RWPE1 (cell line): ENCODE results near the gene TEX14.
A peak's percentile ranks its signal among the peaks of the same experiment; 100 is the strongest.
"Not testable (repeated sequence)": the region's sequence is repeated elsewhere in the genome, so short reads cannot be mapped to it uniquely, and the experiment has no call there.

Source experiments
- CTCF ChIA-PET: fragments of 350-600 bp; sonication (Branson Sonifier 250); formaldehyde crosslinking; extraction: SDS; loops from one replicate; lab custom pipeline; 2021; lab: Yijun Ruan, JAX
- POLR2A ChIA-PET: fragments of 400-600 bp; formaldehyde crosslinking; extraction: SDS; loops from one replicate; lab custom pipeline; 2020; ENCODE audit warnings: antibody characterized with exemption; ENCODE audit not compliant: low non-redundant PET; lab: Yijun Ruan, JAX
- DNase-seq: peaks from one replicate; pipeline ENCODE4 v3.0.0; 2012; ENCODE audit warnings: low spot score
- H3K27ac ChIP-seq: fragments of 450-650 bp; 2 replicates; pipeline ENCODE4 v1.5.1; 2017
- CTCF ChIP-seq: fragments of 450-650 bp; conservative IDR thresholded peaks from 2 replicates; pipeline ENCODE4 v1.5.1; 2017; ENCODE audit warnings: low read depth, mild to moderate bottlenecking

TEX14 gene

GRCh38 chr17:58587713-58588117 lies 104.1 kb downstream of the TEX14 start:
- H3K27ac ChIP-seq = no peak overlapping the region
- ChIA-PET POLR2A (interaction anchor here (1.1 kb wide), 1 partner anchor 105 kb away, joined by 3 read pairs; the partner anchor contains the start of gene RAD51C), CTCF (interaction anchor here (0.6 to 1.7 kb wide), 6 partner anchors 9 to 326 kb away, joined by 3 to 9 read pairs (median 4); no protein-coding TSS in a partner anchor)
- peak; percentile 97 for TF ChIP-seq CTCF
- peak; percentile 77 for DNase-seq

- POLR2A ChIA-PET = no interaction called here
- no peak for DNase-seq
- H3K27ac ChIP-seq = no peak overlapping the region
- CTCF ChIA-PET = interaction anchor here (0.5 to 0.7 kb wide), 5 partner anchors 55 to 536 kb away, joined by 3 to 4 read pairs (median 3); no protein-coding TSS in a partner anchor
- no peak for TF ChIP-seq CTCF
Observed at GRCh38 chr17:58586009-58586644, 105.7 kb downstream of the TEX14 start.

DNA sequence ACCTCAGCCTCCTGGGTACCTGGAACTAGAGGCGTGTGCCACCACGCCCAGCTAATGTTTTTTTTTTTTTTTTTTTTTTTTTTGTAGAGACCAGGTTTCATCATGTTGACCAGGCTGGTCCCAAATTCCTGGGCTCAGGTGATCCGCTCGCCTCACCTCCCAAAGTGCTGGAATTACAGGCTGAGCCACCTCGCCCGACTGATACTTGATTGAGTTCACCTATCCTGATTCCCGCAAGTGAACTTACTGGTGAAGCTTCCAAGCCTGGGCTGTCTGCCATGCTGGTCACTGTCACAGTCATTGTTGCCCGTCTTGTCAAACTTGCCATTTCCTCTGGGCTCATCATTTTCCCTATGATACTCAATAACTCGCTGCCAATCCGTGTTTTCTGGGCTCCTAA lies 106.3 kb downstream of the TEX14 start:
- H3K27ac ChIP-seq = no peak overlapping the region
- ChIA-PET CTCF (interaction anchor here (0.5 to 0.8 kb wide), 6 partner anchors 8 to 536 kb away, joined by 3 to 8 read pairs (median 3); no protein-coding TSS in a partner anchor), POLR2A (no interaction called here)
- no peak for DNase-seq
- no peak for TF ChIP-seq CTCF

GRCh38 chr17:58583486-58583885 lies 108.4 kb downstream of the TEX14 start:
- CTCF ChIA-PET = interaction anchor here (0.9 kb wide), 1 partner anchor 63 kb away, joined by 3 read pairs; no protein-coding TSS in a partner anchor
- POLR2A ChIA-PET = no interaction called here
- H3K27ac ChIP-seq = peak overlapping the region; percentile 43; the same call in 1 of the 2 replicates
- DNase-seq = no peak
- TF ChIP-seq CTCF = no peak

- POLR2A ChIA-PET, DNase-seq, CTCF ChIA-PET, H3K27ac ChIP-seq: not testable (repeated sequence)
Observed at GRCh38 chr17:58582718-58583117, 109.1 kb downstream of the TEX14 start.

- no peak for TF ChIP-seq CTCF
- no peak overlapping the region for H3K27ac ChIP-seq
- POLR2A ChIA-PET = no interaction called here
- DNase-seq = no peak
- CTCF ChIA-PET = no interaction called here
Observed at GRCh38 chr17:58580671-58581070, 111.2 kb downstream of the TEX14 start.

- peak; percentile 40 for DNase-seq
- ChIA-PET POLR2A (no interaction called here), CTCF (interaction anchor here (0.7 kb wide), 1 partner anchor 13 kb away, joined by 3 read pairs; no protein-coding TSS in a partner anchor)
- no peak overlapping the region for H3K27ac ChIP-seq
- TF ChIP-seq CTCF = peak; percentile 74
Observed at GRCh38 chr17:58577696-58578095, 114.1 kb downstream of the TEX14 start.
